GM19438 (cell line): ENCODE measurements around the gene UPK2.

Source experiments
- ATAC-seq: cut with Tn5 transposase; IDR thresholded peaks from one replicate; pipeline ENCODE4 v1.9.1; 2021; ENCODE audit warnings: low read depth; ENCODE audit not compliant: unreplicated experiment

UPK2 gene

GRCh38 chr11:118956094-118956846 is at the start of gene UPK2:
Gene UPK2 (plus strand): TSS chr11:118956298. CDS start chr11:118956351, 53 bp downstream.
- no peak for ATAC-seq

- no peak for ATAC-seq
These were observed 48.8 kb upstream of the UPK2 start for GRCh38 chr11:118907051-118908042.

- no peak for ATAC-seq
These were observed 47.8 kb upstream of the UPK2 start for GRCh38 chr11:118908264-118908663.

- no peak for ATAC-seq
These were observed 47.0 kb upstream of the UPK2 start for GRCh38 chr11:118908901-118909618.

GRCh38 chr11:118909619-118910308 is 46.3 kb upstream of the UPK2 start:
- no peak for ATAC-seq

GRCh38 chr11:118910309-118911112 is 45.6 kb upstream of the UPK2 start:
- no peak for ATAC-seq

- ATAC-seq = no peak
These were observed 44.8 kb upstream of the UPK2 start for GRCh38 chr11:118911113-118911879.

- ATAC-seq = no peak
These were observed 44.0 kb upstream of the UPK2 start for GRCh38 chr11:118911880-118912741.

- ATAC-seq = no peak
These were observed 43.2 kb upstream of the UPK2 start for GRCh38 chr11:118912742-118913410.

GRCh38 chr11:118913411-118914125 is 42.5 kb upstream of the UPK2 start:
- no peak for ATAC-seq

- no peak for ATAC-seq
These were observed 41.8 kb upstream of the UPK2 start for GRCh38 chr11:118914178-118914918.

GRCh38 chr11:118914987-118915386 is 41.1 kb upstream of the UPK2 start:
- ATAC-seq = no peak

GRCh38 chr11:118915396-118915795 is 40.7 kb upstream of the UPK2 start:
- no peak for ATAC-seq

- ATAC-seq = no peak
These were observed 39.9 kb upstream of the UPK2 start for GRCh38 chr11:118915941-118916841.

- no peak for ATAC-seq
These were observed 39.2 kb upstream of the UPK2 start for GRCh38 chr11:118916842-118917388.
